Posterior vena cava (tissue), 2 donors: ENCODE data around the gene VAV2. TPM values are rescaled to one million over a fixed set of nuclear protein-coding genes. Genes with fewer than 3 reads are reported as not detected.

Experiments used
- DNase-seq: peaks from one replicate; pipeline ENCODE4 v3.0.0-alpha.2; 2020; ENCODE audit warnings: low spot score
- intact Hi-C, 2 donors: fragments of 100-400 bp; cut with DNase I; formaldehyde crosslinking; loops; one replicate each; pipeline versions ENCODE4 v1.14.1 to v1.14.2; 2022 to 2023
- total RNA-seq, 2 donors: library from RNA; stranded (reverse); fragmentation: NEBNext Ultra II Directional; extraction: Animal tissue kit (Norgen Biotek cat#: 25700); gene quantifications; one replicate each; pipeline ENCODE4 v1.2.1, GENCODE V29; 2021
- donor health status: DM: yes; HTN: yes; CAD: no.
- donor health status: DM: yes; HTN: yes; CAD: no.

VAV2 gene
- total RNA-seq, 2 donors from 2014 or later, result 12.9 to 17.9 TPM

- peak; percentile 64 for DNase-seq
- intact Hi-C loops, result no loop called here
These were observed 12.2 kb upstream of the VAV2 start for GRCh38 chr9:134004131-134004873.

GRCh38 chr9:134003237-134003636, 11.1 kb upstream of the VAV2 start:
- DNase-seq, result no peak
- intact Hi-C loops, result no loop called here

GRCh38 chr9:134002796-134003195, 10.7 kb upstream of the VAV2 start:
- intact Hi-C loops, result no loop called here
- peak; percentile 48 for DNase-seq

- intact Hi-C loops, result no loop called here
- DNase-seq, result peak; percentile 73
These were observed 7.7 kb upstream of the VAV2 start for GRCh38 chr9:133999851-134000265.

GRCh38 chr9:133998915-133999595, 6.9 kb upstream of the VAV2 start:
- no peak for DNase-seq
- intact Hi-C loops, result no loop called here

- no peak for DNase-seq
- intact Hi-C loops, result no loop called here
These were observed 5.5 kb upstream of the VAV2 start for GRCh38 chr9:133997584-133997983.

- intact Hi-C loops, result no loop called here
- DNase-seq, result peak; percentile 32
These were observed 4.7 kb upstream of the VAV2 start for GRCh38 chr9:133996531-133997520.

GRCh38 chr9:133995012-133995896, 3.1 kb upstream of the VAV2 start:
- DNase-seq, result no peak
- intact Hi-C loops, result loop anchor here in 1 of 2 donors (2.0 kb wide), 1 partner anchor 202 kb away; no protein-coding TSS in a partner anchor

- intact Hi-C loops, result loop anchor here in 1 of 2 donors (2.0 kb wide), 1 partner anchor 202 kb away; no protein-coding TSS in a partner anchor
- DNase-seq, result peak; percentile 94
These were observed 2.4 kb upstream of the VAV2 start for GRCh38 chr9:133994353-133995011.

- peak; percentile 81 for DNase-seq
- intact Hi-C loops, result loop anchor here (1.0 to 2.0 kb wide), 2 partner anchors 200 to 201 kb away; no protein-coding TSS in a partner anchor
These were observed 1.6 kb upstream of the VAV2 start for GRCh38 chr9:133993635-133994253.

GRCh38 chr9:133992780-133993634, 883 bp upstream of the VAV2 start:
- intact Hi-C loops, result loop anchor here in 1 of 2 donors (1.0 kb wide), 1 partner anchor 200 kb away; no protein-coding TSS in a partner anchor
- DNase-seq, result peak; percentile 97

GRCh38 chr9:133991214-133991921, 756 bp downstream of the VAV2 start:
- peak; percentile 82 for DNase-seq
- intact Hi-C loops, result no loop called here

GRCh38 chr9:133990366-133991213, 1.5 kb downstream of the VAV2 start:
- intact Hi-C loops, result no loop called here
- DNase-seq, result peak; percentile 86

GRCh38 chr9:133989625-133990365, 2.3 kb downstream of the VAV2 start:
- DNase-seq, result peak; percentile 75
- intact Hi-C loops, result loop anchor here in 1 of 2 donors (5.0 kb wide), 1 partner anchor 132 kb away; no protein-coding TSS in a partner anchor
